Tibial artery (tissue), 4 donors: ENCODE measurements around the gene PHACTR1.
"Not testable (repeated sequence)": the region's sequence is repeated elsewhere in the genome, so short reads cannot be mapped to it uniquely, and the experiment has no call there.

Source experiments
- DNase-seq, 2 donors: peaks; one replicate each; pipeline ENCODE4 v3.0.0-alpha.2; 2019
- H3K27ac ChIP-seq, 2 donors: fragments of 200-600 bp; sonication (generic) in 1 of 2; 1 replicate in 1 of 2; 2 replicates in 1 of 2; pipeline ENCODE4 v1.5.1; 2018 to 2019; ENCODE audit warnings: mild to moderate bottlenecking in 1 of 2
- H3K27me3 ChIP-seq, 2 donors: fragments of 200-600 bp; sonication (generic) in 1 of 2; one replicate each; pipeline versions ENCODE4 v1.5.1 to v1.6.0; 2016 to 2019
- H3K36me3 ChIP-seq, 3 donors: fragments of 200-600 bp; sonication (generic) in 2 of 3; one replicate each; pipeline ENCODE4 v1.5.1; 2016 to 2019; ENCODE audit warnings: mild to moderate bottlenecking in 2 of 3
- H3K4me1 ChIP-seq, 4 donors: fragments of 200-600 bp; sonication (generic) in 2 of 4; 1 replicate in 3 of 4; 2 replicates in 1 of 4; pipeline ENCODE4 v1.5.1; 2016 to 2019
- H3K4me3 ChIP-seq, 2 donors: fragments of 200-600 bp; sonication (generic) in 1 of 2; 1 replicate in 1 of 2; 2 replicates in 1 of 2; pipeline ENCODE4 v1.5.1; 2018 to 2019; ENCODE audit warnings: mild to moderate bottlenecking in 2 of 2
- H3K9me3 ChIP-seq, 3 donors: fragments of 200-600 bp; sonication (generic) in 1 of 3; one replicate each; pipeline ENCODE4 v1.5.1; 2016 to 2019
- CTCF ChIP-seq, 2 experiments: fragments of 200-600 bp in 1 of 2; fragments of 450-650 bp in 1 of 2; IDR thresholded peaks; one replicate each; pipeline ENCODE4 v1.5.1; 2017 to 2019; ENCODE audit warnings: antibody characterized with exemption in 2 of 2, mild to moderate bottlenecking in 1 of 2, moderate library complexity in 1 of 2
- intact Hi-C: fragments of 100-400 bp; cut with DNase I; formaldehyde crosslinking; loops from one replicate; pipeline ENCODE4 v1.15.0; 2023; ENCODE audit warnings: low total_unique reads

PHACTR1 gene

GRCh38 chr6:13311155-13311554, 594.6 kb downstream of the PHACTR1 start:
- H3K27ac ChIP-seq = no peak overlapping the region
- peaks cover 24 to 59% (median 51%) of the 10 kb centered on the region in 3 donors for H3K36me3 ChIP-seq
- H3K4me3 ChIP-seq = no peak overlapping the region
- TF ChIP-seq CTCF (IDR thresholded peaks at IDR 0.05) = no peak
- H3K27me3 ChIP-seq = no peaks in the 10 kb centered on the region
- intact Hi-C loops = no loop called here
- no peak for DNase-seq
- no peaks in the 10 kb centered on the region for H3K9me3 ChIP-seq
- no peaks in the 10 kb centered on the region for H3K4me1 ChIP-seq

- no peak for DNase-seq
- Histone ChIP-seq H3K27ac (no peak overlapping the region), H3K4me3 (no peak overlapping the region), H3K4me1 (no peaks in the 10 kb centered on the region), H3K27me3 (no peaks in the 10 kb centered on the region), H3K9me3 (no peaks in the 10 kb centered on the region), H3K36me3 (peaks cover 37 to 68% (median 61%) of the 10 kb centered on the region in 3 donors)
- intact Hi-C loops = no loop called here
- TF ChIP-seq CTCF (IDR thresholded peaks at IDR 0.05) = no peak
Observed at GRCh38 chr6:13314806-13315205, 598.2 kb downstream of the PHACTR1 start.

GRCh38 chr6:13315896-13316295, 599.3 kb downstream of the PHACTR1 start:
- no peak overlapping the region for H3K4me3 ChIP-seq
- intact Hi-C loops = no loop called here
- H3K9me3 ChIP-seq = no peaks in the 10 kb centered on the region
- no peak for DNase-seq
- H3K27me3 ChIP-seq = no peaks in the 10 kb centered on the region
- TF ChIP-seq CTCF (IDR thresholded peaks at IDR 0.05) = no peak
- no peak overlapping the region for H3K27ac ChIP-seq
- no peaks in the 10 kb centered on the region for H3K4me1 ChIP-seq
- peaks cover 48 to 76% (median 68%) of the 10 kb centered on the region in 3 donors for H3K36me3 ChIP-seq

GRCh38 chr6:13318821-13319220, 602.3 kb downstream of the PHACTR1 start:
- Histone ChIP-seq H3K9me3 (no peaks in the 10 kb centered on the region), H3K4me1 (no peaks in the 10 kb centered on the region), H3K36me3 (peaks cover 51 to 94% (median 88%) of the 10 kb centered on the region in 3 donors), H3K27me3 (no peaks in the 10 kb centered on the region), H3K27ac (no peak overlapping the region), H3K4me3 (no peak overlapping the region)
- TF ChIP-seq CTCF (IDR thresholded peaks at IDR 0.05) = no peak
- no peak for DNase-seq
- intact Hi-C loops = no loop called here

- intact Hi-C loops = loop anchor here (5.0 kb wide), 1 partner anchor 363 kb away; no protein-coding TSS in a partner anchor
- H3K4me3 ChIP-seq = no peak overlapping the region
Observed at GRCh38 chr6:13319891-13320564, 603.5 kb downstream of the PHACTR1 start.

GRCh38 chr6:13326031-13326586, 609.5 kb downstream of the PHACTR1 start:
- H3K9me3 ChIP-seq, H3K4me3 ChIP-seq, DNase-seq, intact Hi-C loops, H3K27me3 ChIP-seq, H3K27ac ChIP-seq: not testable (repeated sequence)
- peaks cover 0 to 20% (median 11%) of the 10 kb centered on the region in 4 donors for H3K4me1 ChIP-seq
- peaks cover 15 to 47% (median 32%) of the 10 kb centered on the region in 3 donors for H3K36me3 ChIP-seq

More at GRCh38 chr6:13319891-13320564, 603.5 kb downstream of the PHACTR1 start:
- H3K9me3 ChIP-seq = no peaks in the 10 kb centered on the region
- peaks cover 58 to 95% (median 90%) of the 10 kb centered on the region in 3 donors for H3K36me3 ChIP-seq
- no peak for DNase-seq
- no peaks in the 10 kb centered on the region for H3K27me3 ChIP-seq
- no peaks in the 10 kb centered on the region for H3K4me1 ChIP-seq
- TF ChIP-seq CTCF (IDR thresholded peaks at IDR 0.05) = no peak
- no peak overlapping the region for H3K27ac ChIP-seq
